HG03097 (cell line): ENCODE measurements around the gene CDK8.

ENCODE experiments used
- ATAC-seq: cut with Tn5 transposase; IDR thresholded peaks from one replicate; pipeline ENCODE4 v1.9.1; 2021; ENCODE audit not compliant: unreplicated experiment, low FRiP score

CDK8 gene

GRCh38 chr13:26378116-26378515 lies 124.2 kb downstream of the CDK8 start:
- no peak for ATAC-seq

GRCh38 chr13:26379831-26380230 lies 125.9 kb downstream of the CDK8 start:
- no peak for ATAC-seq

GRCh38 chr13:26380930-26381329 lies 127.0 kb downstream of the CDK8 start:
- ATAC-seq: no peak

- no peak for ATAC-seq
These were observed 128.4 kb downstream of the CDK8 start for GRCh38 chr13:26382366-26382765.

- no peak for ATAC-seq
These were observed 128.9 kb downstream of the CDK8 start for GRCh38 chr13:26382835-26383234.

GRCh38 chr13:26384587-26384986 lies 130.7 kb downstream of the CDK8 start:
- ATAC-seq: no peak

GRCh38 chr13:26386026-26386425 lies 132.1 kb downstream of the CDK8 start:
- no peak for ATAC-seq

GRCh38 chr13:26390203-26390602 lies 136.3 kb downstream of the CDK8 start:
- no peak for ATAC-seq

GRCh38 chr13:26400545-26400944 lies 146.6 kb downstream of the CDK8 start:
- no peak for ATAC-seq

GRCh38 chr13:26401069-26401468 lies 147.1 kb downstream of the CDK8 start:
- ATAC-seq: no peak

- no peak for ATAC-seq
These were observed 147.7 kb downstream of the CDK8 start for GRCh38 chr13:26401578-26402021.

GRCh38 chr13:26406791-26407190 lies 152.9 kb downstream of the CDK8 start:
- ATAC-seq: no peak

- ATAC-seq: no peak
These were observed 157.3 kb downstream of the CDK8 start for GRCh38 chr13:26411206-26411605.

GRCh38 chr13:26412263-26412662 lies 158.3 kb downstream of the CDK8 start:
- no peak for ATAC-seq

GRCh38 chr13:26412936-26413716 lies 159.2 kb downstream of the CDK8 start:
- no peak for ATAC-seq

GRCh38 chr13:26420282-26420960 lies 166.5 kb downstream of the CDK8 start:
- no peak for ATAC-seq

GRCh38 chr13:26422036-26422435 lies 168.1 kb downstream of the CDK8 start:
- ATAC-seq: no peak

- no peak for ATAC-seq
These were observed 169.7 kb downstream of the CDK8 start for GRCh38 chr13:26423629-26424028.

- no peak for ATAC-seq
These were observed 170.3 kb downstream of the CDK8 start for GRCh38 chr13:26424181-26424580.

- ATAC-seq: no peak
These were observed 171.8 kb downstream of the CDK8 start for GRCh38 chr13:26425443-26426358.

GRCh38 chr13:26433776-26434175 lies 179.8 kb downstream of the CDK8 start:
- no peak for ATAC-seq
